ENCODE results near the gene P2RY12.

DNA sequence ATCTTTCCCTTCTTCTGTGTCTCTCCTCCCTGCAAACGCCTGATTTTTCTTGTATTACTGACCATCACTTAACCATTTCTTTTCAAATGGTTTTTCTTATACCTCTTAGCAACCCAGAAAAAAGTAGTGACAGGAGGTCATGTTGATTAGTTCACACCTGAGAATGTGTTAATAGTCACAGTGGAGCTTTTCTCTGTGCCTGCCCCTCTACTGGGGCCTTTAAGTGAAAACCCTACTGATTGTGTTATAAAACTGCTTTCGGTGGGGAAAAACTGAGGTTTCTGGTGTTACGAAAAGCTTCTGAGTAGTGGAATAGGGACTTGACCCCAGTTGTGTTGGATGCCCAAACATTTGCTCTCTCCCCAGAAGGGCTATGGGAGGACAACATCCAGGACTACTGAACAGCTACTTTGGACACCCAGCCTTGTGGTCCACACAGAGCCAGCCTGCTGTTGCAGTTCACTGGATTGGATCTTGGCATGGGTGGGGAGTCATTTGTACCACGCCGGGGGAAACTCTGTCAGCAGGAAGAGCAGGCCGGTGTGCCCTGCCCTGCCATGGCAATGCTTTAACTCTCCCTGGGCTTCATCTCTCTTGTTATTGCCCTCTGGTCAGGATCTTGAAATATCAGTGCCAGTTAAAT is 78.3 kb downstream of the P2RY12 start:
- TF ChIP-seq POLR2A (IDR thresholded peaks at IDR 0.05; ENCODE audit: low read depth, low read length) (no peak), POLR2AphosphoS5 (IDR thresholded peaks at IDR 0.05; ENCODE audit: low read depth, low read length) (no peak), TAF1 (IDR thresholded peaks at IDR 0.05; ENCODE audit: low read depth, low read length) (no peak), SPI1 (IDR thresholded peaks at IDR 0.05; ENCODE audit: low read depth, low read length) (no peak), PAX5 (IDR thresholded peaks at IDR 0.05; ENCODE audit: insufficient read depth, low read length, severe bottlenecking) (no peak), POU2F2 (IDR thresholded peaks at IDR 0.05; ENCODE audit: low read depth, low read length) (no peak)
